GM19238 (cell line): ENCODE results near the gene IZUMO3.
"Not testable (repeated sequence)": the region's sequence is repeated elsewhere in the genome, so short reads cannot be mapped to it uniquely, and the experiment has no call there.

Experiments used
- DNase-seq: peaks from one replicate; pipeline ENCODE4 v3.0.0; 2011; ENCODE audit warnings: low spot score; ENCODE audit not compliant: insufficient read length

IZUMO3 gene, protein sequence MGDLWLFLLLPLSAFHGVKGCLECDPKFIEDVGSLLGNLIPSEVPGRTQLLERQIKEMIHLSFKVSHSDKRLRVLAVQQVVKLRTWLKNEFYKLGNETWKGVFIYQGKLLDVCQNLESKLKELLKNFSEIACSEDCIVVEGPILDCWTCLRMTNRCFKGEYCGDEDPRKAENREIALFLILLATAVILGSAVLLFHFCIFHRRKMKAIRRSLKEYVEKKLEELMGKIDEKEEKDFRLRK

GRCh38 chr9:24545847-24546522, at the start of gene IZUMO3:
IZUMO3 (minus strand) TSS chr9:24545897; CDS start chr9:24545649, 248 bp downstream.
- no peak for DNase-seq

DNA sequence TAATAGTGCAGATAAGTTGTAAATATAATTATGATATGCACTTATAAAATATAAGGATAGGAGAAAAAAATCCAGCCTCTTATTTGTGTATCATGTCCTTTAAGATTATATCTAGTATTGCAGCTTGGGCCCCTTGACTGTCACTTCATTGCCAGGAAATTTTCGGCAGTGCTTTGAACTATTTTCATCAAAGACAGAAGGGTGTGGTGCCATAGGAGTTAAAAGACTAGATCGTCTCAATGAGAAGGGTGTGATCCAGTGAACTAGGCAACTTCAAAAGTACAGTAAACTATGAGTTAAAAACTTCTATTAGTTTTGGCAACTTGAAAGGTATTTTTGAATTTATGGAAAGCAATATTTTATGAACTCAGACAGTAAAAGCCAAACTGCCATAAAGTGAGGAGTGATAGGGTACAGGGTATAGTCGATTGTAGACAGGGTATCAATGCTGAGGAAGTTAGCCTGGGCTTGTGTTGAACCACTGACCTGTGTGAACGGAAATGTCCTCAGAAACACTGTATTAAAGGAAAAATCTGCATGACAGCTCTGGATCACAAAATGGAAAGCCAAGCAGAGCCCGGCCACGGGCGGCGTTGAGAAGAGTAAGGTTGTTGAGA, 48.6 kb upstream of the IZUMO3 start:
- no peak for DNase-seq

DNA sequence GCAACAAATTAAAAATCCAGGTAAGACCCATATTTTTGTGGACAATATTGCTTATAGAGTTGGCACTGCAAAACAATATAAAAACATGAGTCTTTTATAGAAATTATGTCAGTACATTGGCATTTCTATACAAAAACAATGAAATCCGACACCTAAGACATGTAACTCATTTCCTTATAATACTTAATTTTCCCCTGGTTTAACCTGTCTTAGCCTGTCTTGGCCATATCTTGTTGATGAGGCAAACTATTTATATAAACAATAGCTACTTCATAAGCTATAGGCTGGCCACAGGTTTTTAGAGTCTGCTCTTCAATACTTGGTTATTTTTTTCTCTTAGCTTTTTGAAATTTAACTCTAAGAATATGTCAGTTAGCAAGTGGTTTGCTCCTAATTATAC, 44.7 kb upstream of the IZUMO3 start:
- no peak for DNase-seq

GRCh38 chr9:24587883-24588282, 42.2 kb upstream of the IZUMO3 start:
- no peak for DNase-seq

DNA sequence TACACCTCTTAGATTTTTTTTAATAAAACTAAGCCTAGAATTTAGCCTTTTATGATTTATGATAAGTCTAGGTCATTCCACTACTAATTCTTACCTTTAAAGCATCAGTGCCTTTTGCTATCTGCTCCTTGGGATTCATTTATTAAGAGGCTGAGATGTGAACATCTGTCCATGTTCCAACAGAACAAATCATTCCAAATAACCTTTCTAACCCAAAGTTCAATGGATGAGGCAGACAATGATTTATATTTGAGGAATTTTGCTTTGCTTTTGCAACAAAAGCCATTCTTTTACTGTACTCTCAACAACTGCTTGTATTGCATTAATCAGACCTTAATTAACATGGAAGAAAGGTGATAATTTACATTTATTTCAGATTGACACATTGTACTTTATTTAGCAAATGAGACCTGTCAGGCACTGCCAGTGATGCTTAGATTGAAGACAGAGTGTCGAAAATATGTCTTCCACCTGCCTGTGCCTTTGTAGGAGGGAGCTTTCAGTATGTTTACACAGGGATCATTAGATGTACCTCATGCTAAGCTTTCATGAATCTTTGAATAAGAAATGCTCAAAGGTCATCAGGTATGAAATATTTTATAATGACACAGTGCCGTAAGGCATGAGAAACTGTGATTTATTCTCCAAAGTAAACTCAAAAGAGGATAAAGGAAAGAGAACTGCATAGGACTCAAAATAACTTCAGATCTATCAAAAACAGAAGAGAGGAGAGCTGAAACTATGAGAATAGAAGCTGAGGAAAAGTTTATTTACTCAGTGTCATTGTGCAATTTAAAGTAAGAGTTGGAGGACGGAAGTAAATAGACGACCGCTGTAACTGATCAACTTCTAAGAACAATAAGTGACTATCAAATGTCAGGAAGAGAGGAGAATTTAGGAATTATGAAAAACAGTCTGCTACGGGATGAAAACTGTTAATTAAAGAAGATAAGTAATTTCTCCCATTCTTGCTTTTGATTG, 36.7 kb upstream of the IZUMO3 start:
- DNase-seq = no peak

- DNase-seq = not testable (repeated sequence)
Observed at GRCh38 chr9:24580005-24580404, 34.3 kb upstream of the IZUMO3 start.

- DNase-seq = no peak
Observed at GRCh38 chr9:24572406-24572805, 26.7 kb upstream of the IZUMO3 start.

DNA sequence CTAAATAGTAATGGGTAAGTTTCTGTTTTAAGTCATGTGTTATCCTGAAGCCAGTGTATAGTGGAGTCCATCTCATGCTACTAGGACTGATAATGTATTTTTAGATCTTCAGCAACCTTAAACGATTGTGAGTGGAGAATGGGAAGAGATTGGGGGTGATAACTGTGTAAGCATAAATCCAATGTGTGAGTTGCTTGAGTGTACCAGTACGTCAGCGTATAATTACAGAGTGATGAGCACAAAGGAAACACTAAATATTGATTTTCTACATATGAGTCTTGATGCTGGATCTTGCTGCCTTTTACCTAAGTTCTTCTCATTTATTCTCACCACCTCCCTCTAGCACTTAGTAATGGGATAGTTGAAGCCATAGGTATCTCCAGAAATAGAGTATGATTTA, 16.3 kb upstream of the IZUMO3 start:
- DNase-seq = no peak

- DNase-seq = no peak
Observed at GRCh38 chr9:24553183-24553552, 7.5 kb upstream of the IZUMO3 start.

DNA sequence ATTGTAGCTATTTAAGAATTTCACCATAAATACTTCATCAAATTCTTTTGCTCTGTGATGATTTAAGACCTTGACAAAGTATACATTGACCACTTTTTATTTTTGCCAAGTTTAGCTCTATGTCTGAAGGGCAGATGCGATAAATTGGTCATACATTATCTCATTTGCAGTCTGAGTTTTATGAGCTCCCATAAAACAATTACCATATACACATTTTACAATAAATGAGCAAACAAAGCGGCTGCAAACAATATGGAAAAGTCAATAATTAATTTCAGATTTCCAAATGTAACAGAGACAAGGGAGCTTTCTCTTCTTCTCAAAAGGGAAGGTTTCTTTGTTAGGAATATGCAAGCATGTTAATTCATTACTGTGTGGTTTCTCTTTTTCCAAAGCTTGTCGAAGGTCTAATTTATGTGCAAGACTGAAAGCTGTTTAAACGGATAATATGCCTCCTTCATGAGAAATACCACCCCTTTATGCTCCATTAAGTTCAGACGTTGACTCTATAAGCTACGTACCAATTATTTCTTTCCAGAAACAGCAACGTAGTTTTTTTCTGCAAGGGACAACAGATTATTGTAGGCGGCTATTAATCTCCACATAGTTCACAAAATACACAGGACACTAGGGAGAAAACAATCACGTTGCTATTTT, 7.0 kb upstream of the IZUMO3 start:
- DNase-seq = no peak

DNA sequence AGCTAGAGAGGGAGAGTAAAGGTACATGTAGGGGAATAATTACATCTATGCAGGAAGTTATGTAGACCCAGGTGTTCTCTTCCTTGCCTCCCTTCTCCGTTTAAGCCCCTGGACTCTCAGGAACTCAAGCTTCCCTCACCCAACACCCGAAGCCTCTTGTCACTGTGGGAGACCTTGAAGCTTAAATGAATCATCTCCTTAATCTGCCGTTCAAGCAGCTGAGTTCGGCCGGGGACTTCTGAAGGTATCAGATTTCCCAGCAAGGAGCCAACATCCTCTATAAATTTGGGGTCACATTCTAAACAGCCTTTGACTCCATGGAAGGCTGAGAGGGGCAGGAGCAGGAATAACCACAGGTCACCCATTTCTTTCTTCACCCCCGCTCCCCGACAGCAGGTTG, 412 bp downstream of the IZUMO3 start:
- no peak for DNase-seq

- DNase-seq = no peak
Observed at GRCh38 chr9:24518545-24518944, 27.2 kb downstream of the IZUMO3 start.

DNA sequence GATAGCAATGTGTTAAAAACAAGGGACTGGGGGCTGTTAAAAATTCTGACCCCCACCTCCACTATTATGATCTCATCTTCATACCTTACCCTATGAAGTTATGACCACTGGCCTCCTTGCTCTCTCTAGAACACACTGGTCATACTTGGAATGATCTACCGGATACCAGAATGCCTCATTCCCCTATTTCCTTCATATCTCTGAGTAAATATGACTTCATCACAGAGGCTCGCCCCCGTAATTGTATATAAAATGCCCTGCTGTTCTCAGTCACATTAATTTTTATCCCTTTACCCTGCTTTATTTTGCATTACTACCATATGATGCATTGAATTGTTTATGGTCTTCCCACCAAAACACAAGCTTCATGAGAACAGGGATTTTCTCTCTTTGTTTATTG, 29.2 kb downstream of the IZUMO3 start:
- DNase-seq = no peak

DNA sequence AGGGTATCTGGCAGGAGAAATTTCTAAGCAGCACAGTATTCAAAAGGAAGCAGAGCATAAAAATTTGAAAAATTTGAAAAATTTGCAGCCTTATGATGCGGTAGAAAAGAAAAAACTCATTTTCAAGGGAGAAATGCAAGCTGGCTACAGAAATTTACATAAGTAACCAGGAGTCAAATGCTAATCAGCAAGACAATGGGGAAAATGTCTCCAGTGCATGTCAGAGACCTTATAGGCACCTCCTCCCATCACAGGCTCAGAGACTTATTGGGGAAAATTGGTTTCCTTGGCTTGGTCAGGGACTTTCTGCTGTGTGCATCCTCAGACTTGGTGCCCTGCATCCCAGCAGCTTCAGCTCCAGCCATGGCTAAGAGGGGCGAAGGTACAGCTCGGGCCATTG, 35.8 kb downstream of the IZUMO3 start:
- DNase-seq = no peak

GRCh38 chr9:24504521-24504920, 41.2 kb downstream of the IZUMO3 start:
- no peak for DNase-seq

GRCh38 chr9:24502206-24502937, 43.3 kb downstream of the IZUMO3 start:
- DNase-seq = no peak

DNA sequence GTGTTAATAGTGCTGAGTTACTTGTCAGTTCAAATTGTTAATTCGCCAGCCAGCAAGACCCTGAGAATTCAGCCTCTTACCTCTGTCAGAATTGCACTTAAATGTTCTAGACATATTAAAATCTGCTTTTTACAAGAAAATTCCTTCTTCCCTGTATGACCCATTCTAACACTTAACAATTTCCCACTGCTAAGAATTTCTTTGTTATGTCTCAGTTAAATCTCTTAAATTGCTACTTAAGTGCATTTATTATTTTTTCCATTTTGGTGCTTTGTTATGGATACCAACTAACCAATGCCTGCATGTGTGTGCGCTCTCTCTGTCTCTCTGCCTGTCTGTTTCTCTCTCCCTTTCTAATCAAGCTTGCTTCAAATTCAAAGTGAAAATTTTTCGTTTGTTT, 44.9 kb downstream of the IZUMO3 start:
- no peak for DNase-seq

DNA sequence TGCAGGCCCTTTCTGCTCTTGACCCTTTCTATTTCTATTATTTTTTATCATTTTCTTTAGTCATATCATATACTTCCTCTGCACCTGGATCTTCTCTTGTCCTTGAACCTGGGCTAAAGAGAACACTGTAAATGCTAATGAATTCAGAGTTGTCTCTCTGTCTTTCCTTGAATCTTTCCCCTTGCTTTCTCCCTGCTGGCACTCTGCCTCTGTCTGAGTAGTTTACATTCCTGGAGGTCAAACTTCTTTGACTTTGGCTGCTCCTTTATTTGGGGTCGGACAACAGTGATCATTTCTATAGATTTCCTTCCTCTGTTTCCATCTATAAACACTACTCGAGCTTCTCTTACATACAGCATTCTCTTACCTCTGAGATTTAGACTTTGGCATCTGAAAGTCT, 47.1 kb downstream of the IZUMO3 start:
- DNase-seq = no peak

GRCh38 chr9:24497671-24498070, 48.0 kb downstream of the IZUMO3 start:
- DNase-seq = no peak
